Effector memory CD8-positive, alpha-beta T cell (primary cell): ENCODE measurements around the gene AGAP1.

Experiments used
- ATAC-seq: fragments of 150-1000 bp; cut with Tn5 transposase; replicated peaks from 2 replicates; pipeline ENCODE4 v1.10.0; 2021; ENCODE audit warnings: mild to moderate bottlenecking, moderate library complexity
- DNase-seq, 3 experiments: peaks; one replicate each; pipeline ENCODE4 v3.0.0; 2021
- H3K27ac Mint-ChIP-seq, 2 donors: one replicate each; pipeline ENCODE4 v1.8.0; 2022; ENCODE audit warnings: mild to moderate bottlenecking in 2 of 2, mixed read lengths in 2 of 2, moderate library complexity in 2 of 2
- H3K27me3 Mint-ChIP-seq, 2 donors: one replicate each; pipeline ENCODE4 v1.8.0; 2022; ENCODE audit warnings: mixed read lengths in 2 of 2
- H3K36me3 Mint-ChIP-seq: one replicate; pipeline ENCODE4 v1.8.0; 2022; ENCODE audit warnings: mild to moderate bottlenecking, moderate library complexity, mixed read lengths; ENCODE audit not compliant: insufficient read depth
- H3K4me1 Mint-ChIP-seq, 2 donors: one replicate each; pipeline ENCODE4 v1.8.0; 2022; ENCODE audit warnings: low read depth in 2 of 2, mixed read lengths in 2 of 2
- H3K4me3 Mint-ChIP-seq, 2 donors: one replicate each; pipeline ENCODE4 v1.8.0; 2022; ENCODE audit warnings: mild to moderate bottlenecking in 2 of 2, mixed read lengths in 2 of 2, moderate library complexity in 2 of 2
- H3K9me3 Mint-ChIP-seq, 2 donors: one replicate each; pipeline ENCODE4 v1.8.0; 2022; ENCODE audit warnings: mixed read lengths in 2 of 2

AGAP1 gene

GRCh38 chr2:235968616-235969324, 474.9 kb downstream of the AGAP1 start:
- no peak for ATAC-seq
- Mint-ChIP-seq H3K27me3 (no peaks in the 10 kb centered on the region), H3K36me3 (peaks cover 22% of the 10 kb centered on the region), H3K9me3 (no peaks in the 10 kb centered on the region), H3K4me3 (no peak overlapping the region), H3K27ac (no peak overlapping the region), H3K4me1 (peaks cover 0 to 8% of the 10 kb centered on the region in 2 donors)
- no peak for DNase-seq

- DNase-seq: no peak
- Mint-ChIP-seq H3K4me1 (no peaks in the 10 kb centered on the region), H3K9me3 (no peaks in the 10 kb centered on the region), H3K27ac (no peak overlapping the region), H3K36me3 (peaks cover 22% of the 10 kb centered on the region), H3K27me3 (no peaks in the 10 kb centered on the region), H3K4me3 (no peak overlapping the region)
- ATAC-seq: no peak
Measured at GRCh38 chr2:235970204-235971040, 476.6 kb downstream of the AGAP1 start.

- Mint-ChIP-seq H3K4me1 (peaks cover 0 to 3% of the 10 kb centered on the region in 2 donors), H3K27ac (peak overlapping the region in 1 of 2 donors; percentile 26), H3K9me3 (no peaks in the 10 kb centered on the region), H3K36me3 (peaks cover 8% of the 10 kb centered on the region), H3K27me3 (no peaks in the 10 kb centered on the region), H3K4me3 (no peak overlapping the region)
- no peak for ATAC-seq
- DNase-seq: no peak
Measured at GRCh38 chr2:235976516-235976915, 482.7 kb downstream of the AGAP1 start.

GRCh38 chr2:235976956-235977355, 483.1 kb downstream of the AGAP1 start:
- no peaks in the 10 kb centered on the region for H3K9me3 Mint-ChIP-seq
- H3K27me3 Mint-ChIP-seq: no peaks in the 10 kb centered on the region
- peaks cover 8% of the 10 kb centered on the region for H3K36me3 Mint-ChIP-seq
- H3K27ac Mint-ChIP-seq: no peak overlapping the region
- no peak for ATAC-seq
- H3K4me3 Mint-ChIP-seq: no peak overlapping the region
- DNase-seq: no peak
- peaks cover 0 to 3% of the 10 kb centered on the region in 2 donors for H3K4me1 Mint-ChIP-seq

GRCh38 chr2:235977445-235977844, 483.6 kb downstream of the AGAP1 start:
- Mint-ChIP-seq H3K27me3 (no peaks in the 10 kb centered on the region), H3K27ac (no peak overlapping the region), H3K9me3 (no peaks in the 10 kb centered on the region), H3K36me3 (peaks cover 8% of the 10 kb centered on the region), H3K4me3 (no peak overlapping the region), H3K4me1 (peaks cover 0 to 3% of the 10 kb centered on the region in 2 donors)
- no peak for ATAC-seq
- DNase-seq: no peak

- Mint-ChIP-seq H3K9me3 (no peaks in the 10 kb centered on the region), H3K4me3 (no peak overlapping the region), H3K4me1 (peaks cover 0 to 3% of the 10 kb centered on the region in 2 donors), H3K27me3 (no peaks in the 10 kb centered on the region), H3K27ac (no peak overlapping the region), H3K36me3 (peaks cover 8% of the 10 kb centered on the region)
- no peak for ATAC-seq
- DNase-seq: no peak
Measured at GRCh38 chr2:235978022-235978421, 484.2 kb downstream of the AGAP1 start.

- no peak overlapping the region for H3K27ac Mint-ChIP-seq
- H3K36me3 Mint-ChIP-seq: peaks cover 11% of the 10 kb centered on the region
- no peaks in the 10 kb centered on the region for H3K27me3 Mint-ChIP-seq
- ATAC-seq (no peak), DNase-seq (no peak)
- no peak overlapping the region for H3K4me3 Mint-ChIP-seq
- H3K9me3 Mint-ChIP-seq: no peaks in the 10 kb centered on the region
- H3K4me1 Mint-ChIP-seq: peaks cover 0 to 3% of the 10 kb centered on the region in 2 donors
Measured at GRCh38 chr2:235979037-235979436, 485.2 kb downstream of the AGAP1 start.

- Mint-ChIP-seq H3K9me3 (peaks cover 0 to 2% of the 10 kb centered on the region in 2 donors), H3K27me3 (no peaks in the 10 kb centered on the region), H3K4me3 (no peak overlapping the region), H3K27ac (no peak overlapping the region), H3K4me1 (peaks cover 0 to 3% of the 10 kb centered on the region in 2 donors), H3K36me3 (peaks cover 13% of the 10 kb centered on the region)
- ATAC-seq (no peak), DNase-seq (no peak)
Measured at GRCh38 chr2:235979753-235980435, 486.1 kb downstream of the AGAP1 start.

GRCh38 chr2:235981631-235982030, 487.8 kb downstream of the AGAP1 start:
- H3K27ac Mint-ChIP-seq: no peak overlapping the region
- peaks cover 0 to 2% of the 10 kb centered on the region in 2 donors for H3K9me3 Mint-ChIP-seq
- no peak overlapping the region for H3K4me3 Mint-ChIP-seq
- no peaks in the 10 kb centered on the region for H3K27me3 Mint-ChIP-seq
- H3K4me1 Mint-ChIP-seq: peaks cover 0 to 7% of the 10 kb centered on the region in 2 donors
- ATAC-seq (no peak), DNase-seq (no peak)
- H3K36me3 Mint-ChIP-seq: peaks cover 6% of the 10 kb centered on the region

- H3K4me1 Mint-ChIP-seq: peaks cover 0 to 7% of the 10 kb centered on the region in 2 donors
- ATAC-seq (no peak), DNase-seq (no peak)
- H3K9me3 Mint-ChIP-seq: peaks cover 0 to 2% of the 10 kb centered on the region in 2 donors
- peaks cover 6% of the 10 kb centered on the region for H3K36me3 Mint-ChIP-seq
- H3K27me3 Mint-ChIP-seq: no peaks in the 10 kb centered on the region
- H3K4me3 Mint-ChIP-seq: no peak overlapping the region
- H3K27ac Mint-ChIP-seq: peak overlapping the region in 1 of 2 donors; percentile 45
Measured at GRCh38 chr2:235983016-235983415, 489.2 kb downstream of the AGAP1 start.

GRCh38 chr2:235984552-235984951, 490.7 kb downstream of the AGAP1 start:
- H3K36me3 Mint-ChIP-seq: peaks cover 7% of the 10 kb centered on the region
- peaks cover 0 to 12% of the 10 kb centered on the region in 2 donors for H3K4me1 Mint-ChIP-seq
- no peaks in the 10 kb centered on the region for H3K27me3 Mint-ChIP-seq
- H3K27ac Mint-ChIP-seq: no peak overlapping the region
- H3K4me3 Mint-ChIP-seq: no peak overlapping the region
- ATAC-seq (no peak), DNase-seq (no peak)
- H3K9me3 Mint-ChIP-seq: peaks cover 0 to 2% of the 10 kb centered on the region in 2 donors

GRCh38 chr2:235986361-235986760, 492.5 kb downstream of the AGAP1 start:
- H3K27me3 Mint-ChIP-seq: no peaks in the 10 kb centered on the region
- DNase-seq: no peak
- H3K4me1 Mint-ChIP-seq: peaks cover 0 to 12% of the 10 kb centered on the region in 2 donors
- peaks cover 0 to 2% of the 10 kb centered on the region in 2 donors for H3K9me3 Mint-ChIP-seq
- ATAC-seq: no peak
- no peak overlapping the region for H3K4me3 Mint-ChIP-seq
- no peak overlapping the region for H3K27ac Mint-ChIP-seq
- peaks cover 12% of the 10 kb centered on the region for H3K36me3 Mint-ChIP-seq

GRCh38 chr2:235988271-235989015, 494.6 kb downstream of the AGAP1 start:
- H3K27ac Mint-ChIP-seq: no peak overlapping the region
- no peaks in the 10 kb centered on the region for H3K27me3 Mint-ChIP-seq
- ATAC-seq: no peak
- DNase-seq: no peak
- no peak overlapping the region for H3K4me3 Mint-ChIP-seq
- H3K4me1 Mint-ChIP-seq: peaks cover 0 to 12% of the 10 kb centered on the region in 2 donors
- peaks cover 0 to 2% of the 10 kb centered on the region in 2 donors for H3K9me3 Mint-ChIP-seq
- peaks cover 13% of the 10 kb centered on the region for H3K36me3 Mint-ChIP-seq
